Endothelial cell of umbilical vein (primary cell): ENCODE data around the gene LHFPL2. TPM values are rescaled to one million over a fixed set of nuclear protein-coding genes. Genes with fewer than 3 reads are reported as not detected.

ENCODE experiments used
- BruUV-seq: library from RNA; stranded (reverse); fragments of 400-500 nt; replicated peaks from 2 replicates; lab custom pipeline; 2021; lab: Mats Ljungman, UMichigan
- CTCF ChIA-PET: fragments of 300-600, 350-600 bp; sonication (Branson Sonifier 250); formaldehyde crosslinking; loops from one replicate; lab custom pipeline; 2021; ENCODE audit warnings: antibody characterized with exemption, inconsistent platforms; lab: Charles Lee
- POLR2A ChIA-PET: fragments of 300-600, 350-600 bp; sonication (Branson Sonifier 250); formaldehyde crosslinking; loops from one replicate; lab custom pipeline; 2021; ENCODE audit warnings: antibody characterized with exemption, inconsistent platforms; lab: Charles Lee
- DNase-seq: peaks from one replicate; pipeline ENCODE4 v3.0.0-alpha.2; 2011; ENCODE audit warnings: low read depth, low spot score
- FAIRE-seq: peaks from 2 replicates; lab custom pipeline; 2011; peaks lifted over from hg19 to GRCh38; lab: Jason Lieb, UNC
- H2AFZ ChIP-seq: 2 replicates; pipeline ENCODE4 v1.6.0; 2012; ENCODE audit warnings: low read depth, low read length, control low read depth, inconsistent platforms
- H3K27ac ChIP-seq: 2 replicates; pipeline ENCODE4 v1.5.1; 2011; ENCODE audit warnings: low read depth, mild to moderate bottlenecking, control low read depth, low read length, moderate library complexity; ENCODE audit not compliant: insufficient read depth
- H3K27me3 ChIP-seq, 2 experiments: 2 replicates each; pipeline versions ENCODE4 v1.6.0 to v1.6.1; 2011; ENCODE audit warnings: low read length in 2 of 2, mixed read lengths in 1 of 2; ENCODE audit not compliant: control insufficient read depth in 2 of 2, insufficient read depth in 2 of 2
- H3K36me3 ChIP-seq, 2 experiments: 2 replicates in 1 of 2; 3 replicates in 1 of 2; pipeline ENCODE4 v1.5.1; 2011; ENCODE audit warnings: low read length in 2 of 2, mild to moderate bottlenecking in 1 of 2, moderate library complexity in 1 of 2; ENCODE audit not compliant: control insufficient read depth in 2 of 2, insufficient read depth in 2 of 2; ENCODE audit errors: extremely low read depth in 1 of 2
- H3K4me1 ChIP-seq: 3 replicates; pipeline ENCODE4 v1.5.1; 2011; ENCODE audit warnings: mild to moderate bottlenecking, low read length; ENCODE audit not compliant: control insufficient read depth, insufficient read depth; ENCODE audit errors: extremely low read depth
- H3K4me2 ChIP-seq: 2 replicates; pipeline ENCODE4 v1.6.1; 2011; ENCODE audit warnings: low read length, control low read depth, mixed read lengths; ENCODE audit not compliant: insufficient read depth
- H3K4me3 ChIP-seq, 3 experiments: fragments of 200-600 bp in 1 of 3; sonication (generic), shearing (Covaris generic) in 1 of 3; replicated peaks in 1 of 3; 2 replicates each; pipeline ENCODE4 v1.5.1; 2011 to 2016; ENCODE audit warnings: control low read depth in 3 of 3, low read length in 3 of 3, mild to moderate bottlenecking in 2 of 3, inconsistent platforms in 1 of 3, low read depth in 1 of 3, moderate library complexity in 1 of 3; ENCODE audit not compliant: insufficient read depth in 1 of 3
- H3K79me2 ChIP-seq: 2 replicates; pipeline ENCODE4 v1.6.0; 2012; ENCODE audit warnings: low read length, inconsistent platforms; ENCODE audit not compliant: control insufficient read depth, insufficient read depth
- H3K9ac ChIP-seq: replicated peaks from 2 replicates; pipeline ENCODE3; 2011; ENCODE audit warnings: low read length, control low read depth; ENCODE audit not compliant: insufficient read depth; ENCODE audit errors: extremely low read depth
- H3K9me1 ChIP-seq: replicated peaks from 3 replicates; pipeline ENCODE4 v1.6.0; 2011; ENCODE audit warnings: mild to moderate bottlenecking, low read length; ENCODE audit not compliant: control insufficient read depth, insufficient read depth; ENCODE audit errors: extremely low read depth
- H3K9me3 ChIP-seq: replicated peaks from 2 replicates; pipeline ENCODE4 v1.5.1; 2012; ENCODE audit warnings: low read length, inconsistent platforms; ENCODE audit not compliant: control insufficient read depth, insufficient read depth
- H4K20me1 ChIP-seq: replicated peaks from 2 replicates; pipeline ENCODE3; 2011; ENCODE audit warnings: mild to moderate bottlenecking, low read length; ENCODE audit not compliant: control insufficient read depth, insufficient read depth; ENCODE audit errors: extremely low read depth
- EZH2 ChIP-seq: IDR thresholded peaks from 2 replicates; pipeline ENCODE4 v1.6.1; 2012; ENCODE audit warnings: borderline replicate concordance, low read depth, mild to moderate bottlenecking, moderate library complexity, low read length, inconsistent platforms; ENCODE audit not compliant: severe bottlenecking
- FOS ChIP-seq: IDR thresholded peaks from 2 replicates; pipeline ENCODE4 v1.6.1; 2011; ENCODE audit warnings: mild to moderate bottlenecking, low read length, moderate library complexity, borderline replicate concordance; ENCODE audit not compliant: insufficient read depth
- GATA2 ChIP-seq: IDR thresholded peaks from 2 replicates; pipeline ENCODE4 v1.7.0; 2011; ENCODE audit warnings: low read depth, mild to moderate bottlenecking, moderate library complexity, mixed read lengths, low read length; ENCODE audit not compliant: insufficient read length, insufficient read depth
- JUN ChIP-seq: IDR thresholded peaks from 2 replicates; pipeline ENCODE4 v1.6.1; 2011; ENCODE audit warnings: borderline replicate concordance, low read depth; ENCODE audit not compliant: insufficient read length, insufficient read depth
- MYC ChIP-seq: IDR thresholded peaks from one replicate; pipeline ENCODE4 v1.6.1; 2011; ENCODE audit warnings: mild to moderate bottlenecking, low read depth, low read length
- POLR2A ChIP-seq: IDR thresholded peaks from 2 replicates; pipeline ENCODE4 v1.6.1; 2012; ENCODE audit warnings: low read depth, mild to moderate bottlenecking, control low read depth, low read length
- POLR2AphosphoS5 ChIP-seq: IDR thresholded peaks from 2 replicates; pipeline ENCODE4 v1.6.1; 2012; ENCODE audit warnings: low read depth, mild to moderate bottlenecking, control low read depth, low read length, moderate library complexity; ENCODE audit not compliant: insufficient read depth
- dilution Hi-C: fragments of 300-500 bp; cut with MboI; formaldehyde crosslinking; loops from one replicate; pipeline ENCODE4 v1.15.0; 2019; ENCODE audit warnings: low sequenced_read_pairs; ENCODE audit not compliant: extremely low pct_ligation_motif_present
- intact Hi-C: fragments of 100-400 bp; cut with micrococcal nuclease; formaldehyde crosslinking; loops from one replicate; pipeline ENCODE4 v1.10.0; 2022
- polyA plus RNA-seq, 4 experiments: library from polyadenylated mRNA; depleted of rRNA in 3 of 4; stranded (reverse) in 3 of 4; unstranded in 1 of 4; fragments of >200 nt; gene quantifications; 2 replicates each; pipeline versions ENCODE4 v1.2.1 to v1.2.3, GENCODE V29; 2011 to 2012; ENCODE audit warnings: missing spikeins in 1 of 4
- total RNA-seq: library from RNA; stranded (reverse); gene quantifications from 2 replicates; pipeline ENCODE4 v1.2.3, GENCODE V29; 2021
- TF ChIP-seq, protein P1 (sequence below), 2 donors: IDR thresholded peaks; 1 replicate in 1 of 2; 2 replicates in 1 of 2; pipeline ENCODE4 v1.5.1; 2011; ENCODE audit warnings: low read length in 2 of 2, mild to moderate bottlenecking in 2 of 2, moderate library complexity in 2 of 2, control low read depth in 1 of 2, inconsistent platforms in 1 of 2, low read depth in 1 of 2; ENCODE audit not compliant: insufficient read depth in 1 of 2; ENCODE audit errors: extremely low read depth in 1 of 2
- TF ChIP-seq, protein P2 (sequence below): IDR thresholded peaks from 2 replicates; pipeline ENCODE4 v1.6.1; 2011; ENCODE audit not compliant: insufficient read depth, insufficient read length

The LHFPL2 gene
- total and polyA plus RNA-seq, 2 donors (not counting 3 experiments of a cell fraction or from before 2014, with no cell fraction given) = 9.6 to 36.3 TPM

DNA sequence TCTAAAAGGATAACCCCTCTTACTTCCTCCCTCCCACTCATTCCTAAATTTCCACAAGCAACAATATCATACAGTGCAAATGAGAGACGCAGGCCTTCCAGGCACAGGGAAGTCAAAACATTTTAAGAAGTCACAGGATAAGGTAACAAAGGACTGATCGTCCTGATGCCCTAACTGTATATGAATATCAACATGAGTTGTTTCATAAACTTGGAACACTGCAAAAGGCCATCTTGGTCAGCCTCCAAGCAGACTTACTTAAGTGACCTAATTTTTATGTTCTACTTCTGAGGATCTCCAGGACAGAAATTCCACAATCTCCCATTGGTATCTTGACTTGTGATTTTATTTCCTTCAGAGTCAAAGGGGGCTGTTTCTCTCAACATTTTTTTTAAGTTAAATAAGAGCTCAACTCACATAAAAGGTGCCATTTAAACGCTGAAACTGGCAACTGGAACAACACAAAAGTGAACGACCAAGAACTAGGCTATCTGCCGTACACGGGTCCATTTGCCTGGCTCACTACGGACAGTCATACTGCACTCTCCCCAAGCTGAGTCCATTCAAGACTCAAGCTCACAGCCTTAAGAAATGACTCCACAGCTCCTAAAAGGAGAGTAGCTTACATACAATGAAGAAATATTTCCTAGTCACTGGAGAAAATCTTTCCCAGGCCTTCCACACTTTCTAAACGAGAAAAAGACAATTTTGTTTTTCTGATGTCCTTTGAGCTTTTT, 71.3 kb downstream of the LHFPL2 start:
- dilution Hi-C loops = no loop called here
- peaks cover 3% of the 10 kb centered on the region for H3K79me2 ChIP-seq

DNA sequence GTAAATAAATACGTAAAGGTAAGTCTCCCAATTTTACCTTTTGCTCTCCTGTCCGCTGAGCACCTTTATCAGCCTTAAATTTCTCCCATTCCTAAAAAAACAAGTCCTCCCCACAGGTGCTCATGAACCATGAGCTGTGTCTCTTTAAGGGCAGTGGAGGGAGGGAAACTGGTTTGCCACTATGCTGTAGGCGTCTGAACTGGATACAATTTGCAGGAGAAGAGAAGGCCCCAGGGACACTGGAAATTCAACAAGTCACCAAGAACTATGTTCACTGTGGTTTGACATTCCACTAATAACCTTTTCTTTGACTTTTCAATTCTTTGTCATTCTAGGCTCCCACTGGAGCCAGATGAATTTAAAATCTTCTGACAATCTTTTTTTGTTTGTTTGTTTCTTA, 72.2 kb downstream of the LHFPL2 start:
- H3K9me1 ChIP-seq = no peaks in the 10 kb centered on the region
- H2AFZ ChIP-seq = no peak overlapping the region
- intact Hi-C loops = no loop called here
- H3K27me3 ChIP-seq = no peaks in the 10 kb centered on the region
- BruUV-seq = no TSS peak
- DNase-seq = no peak
- H3K4me3 ChIP-seq = no peak overlapping the region
- ChIA-PET CTCF (no interaction called here), POLR2A (interaction anchor here (0.6 kb wide), 1 partner anchor 73 kb away, joined by 3 read pairs; no protein-coding TSS in a partner anchor)
- no peak for TF ChIP-seq JUN
- no peak for TF ChIP-seq MYC
- no peak for TF ChIP-seq POLR2AphosphoS5
- no peak for TF ChIP-seq FOS
- TF ChIP-seq, protein P1, sequence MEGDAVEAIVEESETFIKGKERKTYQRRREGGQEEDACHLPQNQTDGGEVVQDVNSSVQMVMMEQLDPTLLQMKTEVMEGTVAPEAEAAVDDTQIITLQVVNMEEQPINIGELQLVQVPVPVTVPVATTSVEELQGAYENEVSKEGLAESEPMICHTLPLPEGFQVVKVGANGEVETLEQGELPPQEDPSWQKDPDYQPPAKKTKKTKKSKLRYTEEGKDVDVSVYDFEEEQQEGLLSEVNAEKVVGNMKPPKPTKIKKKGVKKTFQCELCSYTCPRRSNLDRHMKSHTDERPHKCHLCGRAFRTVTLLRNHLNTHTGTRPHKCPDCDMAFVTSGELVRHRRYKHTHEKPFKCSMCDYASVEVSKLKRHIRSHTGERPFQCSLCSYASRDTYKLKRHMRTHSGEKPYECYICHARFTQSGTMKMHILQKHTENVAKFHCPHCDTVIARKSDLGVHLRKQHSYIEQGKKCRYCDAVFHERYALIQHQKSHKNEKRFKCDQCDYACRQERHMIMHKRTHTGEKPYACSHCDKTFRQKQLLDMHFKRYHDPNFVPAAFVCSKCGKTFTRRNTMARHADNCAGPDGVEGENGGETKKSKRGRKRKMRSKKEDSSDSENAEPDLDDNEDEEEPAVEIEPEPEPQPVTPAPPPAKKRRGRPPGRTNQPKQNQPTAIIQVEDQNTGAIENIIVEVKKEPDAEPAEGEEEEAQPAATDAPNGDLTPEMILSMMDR (IDR thresholded peaks at IDR 0.05; ENCODE audit: extremely low read depth in 1 of 2, insufficient read depth in 1 of 2, low read depth in 1 of 2, low read length in 2 of 2) = no peak
- no peak for TF ChIP-seq POLR2A
- TF ChIP-seq, protein P2, sequence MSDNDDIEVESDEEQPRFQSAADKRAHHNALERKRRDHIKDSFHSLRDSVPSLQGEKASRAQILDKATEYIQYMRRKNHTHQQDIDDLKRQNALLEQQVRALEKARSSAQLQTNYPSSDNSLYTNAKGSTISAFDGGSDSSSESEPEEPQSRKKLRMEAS = no peak
- no peak for TF ChIP-seq GATA2
- no peak for TF ChIP-seq EZH2
- H3K36me3 ChIP-seq = no peaks in the 10 kb centered on the region
- no peak overlapping the region for H3K4me2 ChIP-seq
- no peak overlapping the region for H3K27ac ChIP-seq
- no peaks in the 10 kb centered on the region for H4K20me1 ChIP-seq
- peak; percentile 31 for FAIRE-seq
- H3K9me3 ChIP-seq = no peaks in the 10 kb centered on the region
- peaks cover 3% of the 10 kb centered on the region for H3K79me2 ChIP-seq
- no peaks in the 10 kb centered on the region for H3K4me1 ChIP-seq
- dilution Hi-C loops = no loop called here
- no peak overlapping the region for H3K9ac ChIP-seq

More for the DNA sequence above, 71.3 kb downstream of the LHFPL2 start:
- DNase-seq = no peak
- H3K9me3 ChIP-seq = no peaks in the 10 kb centered on the region
- H4K20me1 ChIP-seq = no peaks in the 10 kb centered on the region
- no peak for FAIRE-seq
- ChIA-PET POLR2A (no interaction called here), CTCF (interaction anchor here (0.8 to 1.7 kb wide), 3 partner anchors 9 to 50 kb away, joined by 3 to 6 read pairs (median 3); no protein-coding TSS in a partner anchor)
- no peaks in the 10 kb centered on the region for H3K9me1 ChIP-seq
- BruUV-seq = no TSS peak
- H3K36me3 ChIP-seq = no peaks in the 10 kb centered on the region
- TF ChIP-seq, protein P1 (IDR thresholded peaks at IDR 0.05; ENCODE audit: extremely low read depth in 1 of 2, insufficient read depth in 1 of 2, low read depth in 1 of 2, low read length in 2 of 2) = no peak
- no peak overlapping the region for H3K4me3 ChIP-seq
- H3K27ac ChIP-seq = no peak overlapping the region
- intact Hi-C loops = no loop called here
- no peak overlapping the region for H3K9ac ChIP-seq
- H3K4me1 ChIP-seq = no peaks in the 10 kb centered on the region
- no peak overlapping the region for H2AFZ ChIP-seq
- H3K27me3 ChIP-seq = no peaks in the 10 kb centered on the region
- H3K4me2 ChIP-seq = no peak overlapping the region
